Large intestine (tissue), 3 donors: Measurements from ENCODE around the gene TIMP4. TPM values are rescaled to one million over a fixed set of nuclear protein-coding genes. Genes with fewer than 3 reads are reported as not detected.

Source experiments
- DNase-seq, 2 donors: peaks; one replicate each; pipeline versions ENCODE4 v3.0.0 to v3.0.0-alpha.2; 2013
- H3K27ac ChIP-seq: one replicate; pipeline ENCODE4 v1.5.1; 2013; ENCODE audit warnings: low read length
- H3K27me3 ChIP-seq: 2 replicates; pipeline ENCODE4 v1.6.1; 2013; ENCODE audit warnings: low read length; ENCODE audit not compliant: control insufficient read depth, insufficient read depth
- H3K36me3 ChIP-seq: 2 replicates; pipeline ENCODE4 v1.6.1; 2013; ENCODE audit warnings: low read length; ENCODE audit not compliant: control insufficient read depth, insufficient read depth
- H3K4me1 ChIP-seq: one replicate; pipeline ENCODE4 v1.6.1; 2013; ENCODE audit warnings: low read length; ENCODE audit not compliant: control insufficient read depth, insufficient read depth
- H3K4me3 ChIP-seq: one replicate; pipeline ENCODE4 v1.5.1; 2013; ENCODE audit warnings: low read length
- H3K9me3 ChIP-seq: one replicate; pipeline ENCODE4 v1.6.1; 2013; ENCODE audit warnings: mild to moderate bottlenecking, low read depth, low read length, moderate library complexity; ENCODE audit not compliant: control insufficient read depth
- WGBS: methylation state at CpG from one replicate; pipeline ENCODE4 v1.1.5; 2013; ENCODE audit warnings: low lambda C conversion rate; ENCODE audit not compliant: insufficient coverage; 5-methylcytosine and 5-hydroxymethylcytosine counted together
- polyA plus RNA-seq: library from polyadenylated mRNA; unstranded; fragments of 120-200 nt; gene quantifications from one replicate; pipeline ENCODE4 v1.2.1, GENCODE V29; 2013

The TIMP4 gene
- polyA plus RNA-seq, 1 donor = 0.91 TPM

- H3K9me3 ChIP-seq = no peaks in the 10 kb centered on the region
- DNase-seq = no peak
- no peaks in the 10 kb centered on the region for H3K36me3 ChIP-seq
- H3K27ac ChIP-seq = no peak overlapping the region
- 100% methylated on average over 1 of the region's 8 CpGs for WGBS
- H3K27me3 ChIP-seq = no peaks in the 10 kb centered on the region
- H3K4me1 ChIP-seq = no peaks in the 10 kb centered on the region
- H3K4me3 ChIP-seq = no peak overlapping the region
Observed at GRCh38 chr3:12107071-12107713, 51.5 kb downstream of the TIMP4 start.

Other genes with a start within 250 kb of the TIMP4 start
- gene SYN2, start 154.5 kb downstream of the TIMP4 start, polyA plus RNA-seq = 4.9 TPM
- 10.4 TPM for gene PPARG, start 130.2 kb upstream of the TIMP4 start, polyA plus RNA-seq